ENCODE results near the gene EPHA4. TPM values are rescaled to one million over a fixed set of nuclear protein-coding genes. Genes with fewer than 3 reads are reported as not detected.

Gene EPHA4
- total RNA-seq, 1 donor from 2014 or later: 31.9 TPM

- Histone ChIP-seq H3K4me1 (no peaks in the 10 kb centered on the region), H3K9me3 (no peaks in the 10 kb centered on the region), H3K36me3 (no peaks in the 10 kb centered on the region), H3K4me3 (no peak overlapping the region), H3K27me3 (no peaks in the 10 kb centered on the region), H3K27ac (no peak overlapping the region)
- DNase-seq (no peak), ATAC-seq (no peak)
- TF ChIP-seq, protein P1, sequence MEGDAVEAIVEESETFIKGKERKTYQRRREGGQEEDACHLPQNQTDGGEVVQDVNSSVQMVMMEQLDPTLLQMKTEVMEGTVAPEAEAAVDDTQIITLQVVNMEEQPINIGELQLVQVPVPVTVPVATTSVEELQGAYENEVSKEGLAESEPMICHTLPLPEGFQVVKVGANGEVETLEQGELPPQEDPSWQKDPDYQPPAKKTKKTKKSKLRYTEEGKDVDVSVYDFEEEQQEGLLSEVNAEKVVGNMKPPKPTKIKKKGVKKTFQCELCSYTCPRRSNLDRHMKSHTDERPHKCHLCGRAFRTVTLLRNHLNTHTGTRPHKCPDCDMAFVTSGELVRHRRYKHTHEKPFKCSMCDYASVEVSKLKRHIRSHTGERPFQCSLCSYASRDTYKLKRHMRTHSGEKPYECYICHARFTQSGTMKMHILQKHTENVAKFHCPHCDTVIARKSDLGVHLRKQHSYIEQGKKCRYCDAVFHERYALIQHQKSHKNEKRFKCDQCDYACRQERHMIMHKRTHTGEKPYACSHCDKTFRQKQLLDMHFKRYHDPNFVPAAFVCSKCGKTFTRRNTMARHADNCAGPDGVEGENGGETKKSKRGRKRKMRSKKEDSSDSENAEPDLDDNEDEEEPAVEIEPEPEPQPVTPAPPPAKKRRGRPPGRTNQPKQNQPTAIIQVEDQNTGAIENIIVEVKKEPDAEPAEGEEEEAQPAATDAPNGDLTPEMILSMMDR (IDR thresholded peaks at IDR 0.05): no peak
- intact Hi-C loops (cut with DNase I): no loop called here
Observed at GRCh38 chr2:221371347-221371746, 200.8 kb downstream of the EPHA4 start.

DNA sequence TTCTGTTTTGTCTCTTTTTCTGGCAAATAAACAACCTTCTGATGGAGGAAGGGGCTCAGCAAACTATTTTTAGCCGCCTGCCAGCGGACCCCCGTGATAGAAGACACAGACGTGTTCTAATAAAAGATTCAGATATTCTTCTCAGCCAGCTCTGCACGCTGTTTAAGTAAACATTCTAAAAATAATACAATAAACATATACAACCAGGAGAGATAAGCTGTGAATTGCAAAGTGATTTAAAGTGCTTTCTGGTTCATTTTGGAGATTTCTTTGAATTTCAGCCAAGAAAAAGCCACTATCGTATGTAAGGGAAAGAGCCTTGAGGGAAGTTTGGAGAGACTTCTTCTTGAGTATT, 201.3 kb downstream of the EPHA4 start:
- no peak for ATAC-seq
- no peaks in the 10 kb centered on the region for H3K36me3 ChIP-seq
- DNase-seq: no peak
- no peaks in the 10 kb centered on the region for H3K4me1 ChIP-seq
- H3K27me3 ChIP-seq: no peaks in the 10 kb centered on the region
- TF ChIP-seq, protein P1 (IDR thresholded peaks at IDR 0.05): no peak
- intact Hi-C loops (cut with DNase I): no loop called here
- no peaks in the 10 kb centered on the region for H3K9me3 ChIP-seq
- H3K4me3 ChIP-seq: no peak overlapping the region
- H3K27ac ChIP-seq: no peak overlapping the region

DNA sequence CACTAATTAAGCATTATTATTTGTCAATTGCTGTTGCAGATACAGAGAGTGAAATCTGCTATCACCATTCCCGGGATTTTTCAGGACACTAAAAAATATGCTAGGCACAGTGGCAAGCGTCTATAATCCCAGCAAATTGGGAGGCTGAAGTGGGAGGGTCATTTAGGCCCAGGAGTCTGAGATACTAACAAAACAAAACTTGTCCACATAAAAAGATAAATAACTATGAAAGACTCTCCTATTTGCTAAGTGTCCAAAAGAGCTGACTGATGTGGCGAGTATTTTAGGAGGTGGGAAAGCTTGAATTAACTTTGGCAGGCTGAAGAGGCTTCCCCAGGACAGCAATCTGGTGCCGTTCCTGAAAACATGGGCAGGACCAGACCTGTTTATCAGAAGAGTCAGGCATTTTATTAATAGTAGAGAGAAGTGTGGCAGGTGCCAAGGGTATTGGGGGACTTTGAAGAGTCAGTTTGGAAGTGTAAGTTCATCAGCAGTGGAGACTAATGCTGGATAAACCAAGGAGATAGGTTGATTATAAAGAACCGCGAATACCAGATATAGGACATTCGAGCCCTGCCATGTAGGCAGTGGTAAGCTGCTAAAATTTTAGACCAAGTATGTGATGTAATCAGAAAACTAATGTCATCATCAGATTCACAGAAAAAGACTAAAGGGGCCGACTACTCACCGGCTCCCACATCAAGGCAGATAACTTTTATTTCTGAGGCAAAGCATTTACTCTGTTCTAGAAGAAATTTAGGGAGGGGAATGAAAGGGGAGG, 201.8 kb downstream of the EPHA4 start:
- H3K4me3 ChIP-seq: no peak overlapping the region
- DNase-seq (no peak), ATAC-seq (no peak)
- H3K9me3 ChIP-seq: no peaks in the 10 kb centered on the region
- intact Hi-C loops (cut with DNase I): no loop called here
- no peaks in the 10 kb centered on the region for H3K4me1 ChIP-seq
- no peaks in the 10 kb centered on the region for H3K36me3 ChIP-seq
- H3K27ac ChIP-seq: no peak overlapping the region
- TF ChIP-seq, protein P1 (IDR thresholded peaks at IDR 0.05): no peak
- no peaks in the 10 kb centered on the region for H3K27me3 ChIP-seq

Data from upper lobe of right lung (tissue), 1 donor.